Lower lobe of right lung (tissue), 2 donors: ENCODE measurements around the gene THSD4. TPM values are rescaled to one million over a fixed set of nuclear protein-coding genes. Genes with fewer than 3 reads are reported as not detected.

Experiments used
- ATAC-seq, 2 donors: fragments of 200-7000 bp; cut with Tn5 transposase; one replicate each; pipeline ENCODE4 v1.9.1; 2020 to 2022; ENCODE audit warnings: mild to moderate bottlenecking in 2 of 2, moderate library complexity in 2 of 2
- DNase-seq: peaks from one replicate; pipeline ENCODE4 v3.0.0-alpha.2; 2020
- H3K27ac ChIP-seq: fragments of 200-600 bp; one replicate; pipeline ENCODE4 v1.8.0; 2022
- H3K27me3 ChIP-seq: fragments of 200-600 bp; one replicate; pipeline ENCODE4 v1.8.0; 2022; ENCODE audit warnings: low read depth
- H3K36me3 ChIP-seq: fragments of 200-600 bp; one replicate; pipeline ENCODE4 v1.8.0; 2022; ENCODE audit warnings: mild to moderate bottlenecking
- H3K4me1 ChIP-seq: fragments of 200-600 bp; one replicate; pipeline ENCODE4 v1.8.0; 2022
- H3K4me3 ChIP-seq: fragments of 200-600 bp; one replicate; pipeline ENCODE4 v1.8.0; 2022; ENCODE audit warnings: mild to moderate bottlenecking
- H3K9me3 ChIP-seq: fragments of 200-600 bp; one replicate; pipeline ENCODE4 v1.8.0; 2022
- CTCF ChIP-seq: fragments of 200-600 bp; IDR thresholded peaks from one replicate; pipeline ENCODE4 v1.8.0; 2022; ENCODE audit warnings: antibody characterized with exemption, mild to moderate bottlenecking
- intact Hi-C: fragments of 100-400 bp; cut with DNase I; formaldehyde crosslinking; loops from one replicate; pipeline ENCODE4 v1.11.0; 2022
- total RNA-seq: library from RNA; stranded (reverse); fragmentation: NEBNext Ultra II Directional; extraction: Animal tissue kit (Norgen Biotek cat#: 25700); gene quantifications from one replicate; pipeline ENCODE4 v1.2.1, GENCODE V29; 2021
- donor health status: DM: no; HTN: yes; CAD: no; lungs with severe emphysema.

THSD4 gene
- total RNA-seq, 1 donor from 2014 or later: 18.2 TPM

GRCh38 chr15:71639471-71639870 lies 524.2 kb downstream of the THSD4 start:
- no peaks in the 10 kb centered on the region for H3K27me3 ChIP-seq
- no peak overlapping the region for H3K27ac ChIP-seq
- no peaks in the 10 kb centered on the region for H3K36me3 ChIP-seq
- ATAC-seq: no peak
- intact Hi-C loops: no loop called here
- H3K4me3 ChIP-seq: no peak overlapping the region
- no peak for TF ChIP-seq CTCF
- no peaks in the 10 kb centered on the region for H3K9me3 ChIP-seq
- no peaks in the 10 kb centered on the region for H3K4me1 ChIP-seq
- no peak for DNase-seq

- Histone ChIP-seq H3K27ac (no peak overlapping the region), H3K36me3 (no peaks in the 10 kb centered on the region), H3K9me3 (no peaks in the 10 kb centered on the region), H3K27me3 (no peaks in the 10 kb centered on the region), H3K4me3 (no peak overlapping the region), H3K4me1 (no peaks in the 10 kb centered on the region)
- intact Hi-C loops: no loop called here
- no peak for DNase-seq
- ATAC-seq: no peak
- TF ChIP-seq CTCF: no peak
Measured at GRCh38 chr15:71643918-71644317, 528.6 kb downstream of the THSD4 start.

DNA sequence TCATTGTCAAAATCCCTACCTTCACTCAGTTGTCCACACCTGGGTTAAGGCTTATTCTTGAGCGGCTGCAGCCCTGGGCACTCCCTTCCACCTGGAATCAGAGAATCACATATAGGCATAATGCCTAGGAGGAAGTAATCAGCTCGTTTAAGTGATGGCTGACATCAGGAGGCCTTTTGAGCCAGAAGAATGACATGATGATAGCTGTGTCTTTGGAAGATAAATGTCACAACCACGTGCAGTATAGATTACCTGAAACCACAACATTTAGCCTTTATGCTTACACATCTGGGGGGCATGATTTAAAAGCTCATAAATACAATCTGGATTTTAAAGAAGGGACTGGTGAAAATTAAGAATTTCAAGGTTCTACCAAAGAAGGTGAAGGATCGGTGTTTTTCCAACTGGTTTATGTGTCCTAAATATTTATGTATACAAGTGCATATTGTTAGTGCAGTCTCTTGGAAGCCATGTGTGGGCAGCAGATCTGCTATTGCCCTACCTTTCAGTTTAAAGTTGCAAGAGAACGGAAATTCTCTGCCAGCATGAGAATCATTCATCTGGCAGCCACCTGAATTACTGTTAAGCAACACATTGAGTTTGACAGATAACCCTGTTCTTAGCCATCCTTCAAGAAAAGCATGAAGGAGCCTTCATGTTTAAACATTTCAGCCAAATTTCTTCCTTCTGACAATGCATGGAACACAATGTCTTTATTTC lies 531.7 kb downstream of the THSD4 start:
- Histone ChIP-seq H3K36me3 (no peaks in the 10 kb centered on the region), H3K9me3 (no peaks in the 10 kb centered on the region), H3K4me3 (no peak overlapping the region), H3K27ac (no peak overlapping the region), H3K4me1 (peaks cover 5% of the 10 kb centered on the region), H3K27me3 (no peaks in the 10 kb centered on the region)
- ATAC-seq (no peak), DNase-seq (no peak)
- intact Hi-C loops: no loop called here
- no peak for TF ChIP-seq CTCF

DNA sequence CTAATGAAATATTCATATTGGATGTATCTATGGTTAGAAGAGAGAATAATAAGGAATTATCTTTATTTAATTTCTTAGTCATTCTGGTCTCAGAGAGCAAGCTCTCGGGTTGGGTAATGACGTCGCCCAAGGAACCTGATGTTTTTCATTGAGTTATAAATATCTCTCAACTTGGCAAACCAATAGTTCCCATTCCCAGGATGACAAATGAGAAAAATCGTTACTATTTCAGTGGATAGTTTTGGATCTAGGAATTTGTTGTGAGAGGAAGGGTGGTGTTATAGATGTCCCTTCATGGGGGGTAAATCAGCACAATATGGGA lies 532.2 kb downstream of the THSD4 start:
- DNase-seq (no peak), ATAC-seq (no peak)
- Histone ChIP-seq H3K36me3 (no peaks in the 10 kb centered on the region), H3K9me3 (no peaks in the 10 kb centered on the region), H3K27me3 (no peaks in the 10 kb centered on the region), H3K27ac (no peak overlapping the region), H3K4me1 (peaks cover 7% of the 10 kb centered on the region), H3K4me3 (no peak overlapping the region)
- intact Hi-C loops: no loop called here
- no peak for TF ChIP-seq CTCF

DNA sequence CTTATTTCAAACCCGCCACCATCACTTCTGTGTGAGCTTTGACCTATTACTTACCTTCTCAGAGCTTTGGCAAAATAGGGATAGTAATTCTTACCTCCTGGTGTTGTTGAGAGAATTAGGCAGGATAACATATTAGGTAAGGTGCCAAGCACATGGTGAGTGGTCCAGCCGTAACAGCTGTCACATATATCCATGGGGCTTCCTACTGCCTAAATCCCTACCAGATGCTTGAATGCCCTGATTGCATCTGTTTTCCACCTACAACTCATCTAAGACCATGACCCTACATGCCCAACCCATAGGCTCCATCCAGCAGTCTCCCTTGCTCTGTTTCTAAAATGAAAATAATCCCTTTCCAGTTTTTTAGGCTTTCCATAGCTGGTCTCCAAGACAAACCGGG lies 532.8 kb downstream of the THSD4 start:
- Histone ChIP-seq H3K36me3 (no peaks in the 10 kb centered on the region), H3K4me3 (no peak overlapping the region), H3K27ac (no peak overlapping the region), H3K27me3 (no peaks in the 10 kb centered on the region), H3K9me3 (no peaks in the 10 kb centered on the region), H3K4me1 (peaks cover 7% of the 10 kb centered on the region)
- intact Hi-C loops: no loop called here
- TF ChIP-seq CTCF: no peak
- ATAC-seq (no peak), DNase-seq (no peak)
